GM23338 (cell line): Measurements from ENCODE around the gene LMO7.

Experiments
- CREB1 ChIP-seq: fragments of 250-450 bp; sonication (Bioruptor Pico); IDR thresholded peaks from 2 replicates; pipeline ENCODE4 v1.5.0; 2020; ENCODE audit warnings: low read depth, mild to moderate bottlenecking, moderate library complexity
- CTCF ChIP-seq, 2 experiments: fragments of 200-600 bp in 1 of 2; sonication (generic) in 1 of 2; conservative IDR thresholded peaks; 2 replicates each; pipeline versions ENCODE4 v1.5.1 to v1.6.1; 2016 to 2017; ENCODE audit warnings: antibody characterized with exemption in 2 of 2, low read depth in 2 of 2, mild to moderate bottlenecking in 2 of 2, moderate library complexity in 1 of 2
- ETS1 ChIP-seq: IDR thresholded peaks from 2 replicates; pipeline ENCODE4 v1.6.1; 2016; ENCODE audit warnings: antibody characterized with exemption
- EZH2 ChIP-seq: fragments of 200-600 bp; sonication (generic); IDR thresholded peaks from one replicate; pipeline ENCODE4 v1.8.0; 2017; ENCODE audit warnings: antibody characterized with exemption, mild to moderate bottlenecking, low read depth; ENCODE audit not compliant: unreplicated experiment
- EZH2phosphoT487 ChIP-seq: fragments of 200-600 bp; sonication (generic); IDR thresholded peaks from one replicate; pipeline ENCODE4 v1.8.1; 2018; ENCODE audit warnings: antibody characterized with exemption; ENCODE audit not compliant: unreplicated experiment
- POLR2AphosphoS5 ChIP-seq: IDR thresholded peaks from 2 replicates; pipeline ENCODE4 v1.6.1; 2016; ENCODE audit warnings: antibody characterized with exemption, low read depth
- ZNF114 ChIP-seq: fragments of 250-450 bp; sonication (Bioruptor Pico); IDR thresholded peaks from 2 replicates; pipeline ENCODE4 v1.5.0; 2020; ENCODE audit warnings: mild to moderate bottlenecking, moderate library complexity
- TF ChIP-seq, protein P1 (sequence below): IDR thresholded peaks from one replicate; pipeline ENCODE4 v1.6.1; 2018; ENCODE audit warnings: antibody characterized with exemption; ENCODE audit not compliant: unreplicated experiment

DNA sequence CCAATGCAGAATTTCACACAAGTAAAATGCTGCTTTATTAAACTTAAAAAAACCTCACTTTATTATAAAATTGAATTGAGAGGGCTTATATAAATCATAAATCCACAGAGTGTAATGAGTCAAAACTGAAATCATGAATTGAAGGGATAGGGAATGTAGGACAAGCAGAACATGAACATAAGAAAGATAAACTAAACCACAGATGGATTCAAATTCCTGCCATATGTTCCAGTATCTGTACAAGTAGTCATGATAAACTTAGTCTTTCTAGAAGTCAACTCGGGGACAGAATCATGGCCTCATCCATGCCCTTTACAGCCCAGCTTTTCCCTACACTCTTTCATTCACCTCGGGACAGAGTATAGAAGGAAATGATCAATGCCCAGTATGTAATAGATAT lies 16.6 kb downstream of the LMO7 start:
- TF ChIP-seq ETS1 (no peak), CTCF (conservative IDR thresholded peaks at IDR 0.05; ENCODE audit: low read depth in 2 of 2) (no peak), EZH2 (no peak), CREB1 (CRISPR knock-in tag) (no peak), POLR2AphosphoS5 (no peak), ZNF114 (CRISPR knock-in tag) (no peak), EZH2phosphoT487 (no peak)
- TF ChIP-seq, protein P1, sequence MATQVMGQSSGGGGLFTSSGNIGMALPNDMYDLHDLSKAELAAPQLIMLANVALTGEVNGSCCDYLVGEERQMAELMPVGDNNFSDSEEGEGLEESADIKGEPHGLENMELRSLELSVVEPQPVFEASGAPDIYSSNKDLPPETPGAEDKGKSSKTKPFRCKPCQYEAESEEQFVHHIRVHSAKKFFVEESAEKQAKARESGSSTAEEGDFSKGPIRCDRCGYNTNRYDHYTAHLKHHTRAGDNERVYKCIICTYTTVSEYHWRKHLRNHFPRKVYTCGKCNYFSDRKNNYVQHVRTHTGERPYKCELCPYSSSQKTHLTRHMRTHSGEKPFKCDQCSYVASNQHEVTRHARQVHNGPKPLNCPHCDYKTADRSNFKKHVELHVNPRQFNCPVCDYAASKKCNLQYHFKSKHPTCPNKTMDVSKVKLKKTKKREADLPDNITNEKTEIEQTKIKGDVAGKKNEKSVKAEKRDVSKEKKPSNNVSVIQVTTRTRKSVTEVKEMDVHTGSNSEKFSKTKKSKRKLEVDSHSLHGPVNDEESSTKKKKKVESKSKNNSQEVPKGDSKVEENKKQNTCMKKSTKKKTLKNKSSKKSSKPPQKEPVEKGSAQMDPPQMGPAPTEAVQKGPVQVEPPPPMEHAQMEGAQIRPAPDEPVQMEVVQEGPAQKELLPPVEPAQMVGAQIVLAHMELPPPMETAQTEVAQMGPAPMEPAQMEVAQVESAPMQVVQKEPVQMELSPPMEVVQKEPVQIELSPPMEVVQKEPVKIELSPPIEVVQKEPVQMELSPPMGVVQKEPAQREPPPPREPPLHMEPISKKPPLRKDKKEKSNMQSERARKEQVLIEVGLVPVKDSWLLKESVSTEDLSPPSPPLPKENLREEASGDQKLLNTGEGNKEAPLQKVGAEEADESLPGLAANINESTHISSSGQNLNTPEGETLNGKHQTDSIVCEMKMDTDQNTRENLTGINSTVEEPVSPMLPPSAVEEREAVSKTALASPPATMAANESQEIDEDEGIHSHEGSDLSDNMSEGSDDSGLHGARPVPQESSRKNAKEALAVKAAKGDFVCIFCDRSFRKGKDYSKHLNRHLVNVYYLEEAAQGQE, result no peak
